ENCODE measurements around the gene SEMA3C.

The SEMA3C gene

GRCh38 chr7:80733333-80733915 is 185.4 kb downstream of the SEMA3C start:
- no peak for DNase-seq
- Histone ChIP-seq H3K27me3 (replicated peaks; ENCODE audit: control insufficient read depth, insufficient read depth, low read length, poor library complexity, severe bottlenecking) (no peaks in the 10 kb centered on the region), H3K4me1 (ENCODE audit: control insufficient read depth, insufficient read depth, low read length, poor library complexity, severe bottlenecking) (no peaks in the 10 kb centered on the region), H3K27ac (ENCODE audit: insufficient read depth, low read length, poor library complexity, severe bottlenecking) (no peak overlapping the region), H3K9me3 (ENCODE audit: control insufficient read depth, low read length) (no peaks in the 10 kb centered on the region), H3K36me3 (ENCODE audit: control insufficient read depth, insufficient read depth, low read length) (no peaks in the 10 kb centered on the region), H3K4me3 (ENCODE audit: insufficient read depth, low read depth, low read length, poor library complexity, severe bottlenecking) (no peak overlapping the region)

- H3K9me3 ChIP-seq (ENCODE audit: control insufficient read depth, low read length): no peaks in the 10 kb centered on the region
- H3K4me1 ChIP-seq (ENCODE audit: control insufficient read depth, insufficient read depth, low read length, poor library complexity, severe bottlenecking): no peaks in the 10 kb centered on the region
- H3K27ac ChIP-seq (ENCODE audit: insufficient read depth, low read length, poor library complexity, severe bottlenecking): no peak overlapping the region
- DNase-seq: no peak
- H3K27me3 ChIP-seq (replicated peaks; ENCODE audit: control insufficient read depth, insufficient read depth, low read length, poor library complexity, severe bottlenecking): no peaks in the 10 kb centered on the region
- no peak overlapping the region for H3K4me3 ChIP-seq (ENCODE audit: insufficient read depth, low read depth, low read length, poor library complexity, severe bottlenecking)
- no peaks in the 10 kb centered on the region for H3K36me3 ChIP-seq (ENCODE audit: control insufficient read depth, insufficient read depth, low read length)
Measured at GRCh38 chr7:80732630-80733029, 186.2 kb downstream of the SEMA3C start.

GRCh38 chr7:80731281-80731680 is 187.6 kb downstream of the SEMA3C start:
- no peaks in the 10 kb centered on the region for H3K36me3 ChIP-seq (ENCODE audit: control insufficient read depth, insufficient read depth, low read length)

GRCh38 chr7:80729591-80730320 is 189.1 kb downstream of the SEMA3C start:
- DNase-seq: no peak
- no peak overlapping the region for H3K27ac ChIP-seq (ENCODE audit: insufficient read depth, low read length, poor library complexity, severe bottlenecking)

More at GRCh38 chr7:80731281-80731680, 187.6 kb downstream of the SEMA3C start:
- H3K27ac ChIP-seq (ENCODE audit: insufficient read depth, low read length, poor library complexity, severe bottlenecking): no peak overlapping the region
- H3K4me3 ChIP-seq (ENCODE audit: insufficient read depth, low read depth, low read length, poor library complexity, severe bottlenecking): no peak overlapping the region
- no peaks in the 10 kb centered on the region for H3K27me3 ChIP-seq (replicated peaks; ENCODE audit: control insufficient read depth, insufficient read depth, low read length, poor library complexity, severe bottlenecking)
- no peaks in the 10 kb centered on the region for H3K4me1 ChIP-seq (ENCODE audit: control insufficient read depth, insufficient read depth, low read length, poor library complexity, severe bottlenecking)
- no peaks in the 10 kb centered on the region for H3K9me3 ChIP-seq (ENCODE audit: control insufficient read depth, low read length)
- no peak for DNase-seq

GRCh38 chr7:80726666-80727065 is 192.2 kb downstream of the SEMA3C start:
- Histone ChIP-seq H3K4me3 (ENCODE audit: insufficient read depth, low read depth, low read length, poor library complexity, severe bottlenecking) (no peak overlapping the region), H3K27ac (ENCODE audit: insufficient read depth, low read length, poor library complexity, severe bottlenecking) (no peak overlapping the region), H3K36me3 (ENCODE audit: control insufficient read depth, insufficient read depth, low read length) (no peaks in the 10 kb centered on the region), H3K4me1 (ENCODE audit: control insufficient read depth, insufficient read depth, low read length, poor library complexity, severe bottlenecking) (no peaks in the 10 kb centered on the region), H3K9me3 (ENCODE audit: control insufficient read depth, low read length) (no peaks in the 10 kb centered on the region), H3K27me3 (replicated peaks; ENCODE audit: control insufficient read depth, insufficient read depth, low read length, poor library complexity, severe bottlenecking) (no peaks in the 10 kb centered on the region)
- no peak for DNase-seq

More at GRCh38 chr7:80729591-80730320, 189.1 kb downstream of the SEMA3C start:
- H3K4me3 ChIP-seq (ENCODE audit: insufficient read depth, low read depth, low read length, poor library complexity, severe bottlenecking): no peak overlapping the region
- H3K27me3 ChIP-seq (replicated peaks; ENCODE audit: control insufficient read depth, insufficient read depth, low read length, poor library complexity, severe bottlenecking): no peaks in the 10 kb centered on the region
- H3K36me3 ChIP-seq (ENCODE audit: control insufficient read depth, insufficient read depth, low read length): no peaks in the 10 kb centered on the region
- no peaks in the 10 kb centered on the region for H3K4me1 ChIP-seq (ENCODE audit: control insufficient read depth, insufficient read depth, low read length, poor library complexity, severe bottlenecking)
- H3K9me3 ChIP-seq (ENCODE audit: control insufficient read depth, low read length): no peaks in the 10 kb centered on the region

GRCh38 chr7:80725181-80725611 is 193.7 kb downstream of the SEMA3C start:
- no peaks in the 10 kb centered on the region for H3K27me3 ChIP-seq (replicated peaks; ENCODE audit: control insufficient read depth, insufficient read depth, low read length, poor library complexity, severe bottlenecking)
- no peaks in the 10 kb centered on the region for H3K9me3 ChIP-seq (ENCODE audit: control insufficient read depth, low read length)
- no peak overlapping the region for H3K27ac ChIP-seq (ENCODE audit: insufficient read depth, low read length, poor library complexity, severe bottlenecking)
- no peak for DNase-seq
- no peaks in the 10 kb centered on the region for H3K4me1 ChIP-seq (ENCODE audit: control insufficient read depth, insufficient read depth, low read length, poor library complexity, severe bottlenecking)
- no peaks in the 10 kb centered on the region for H3K36me3 ChIP-seq (ENCODE audit: control insufficient read depth, insufficient read depth, low read length)
- no peak overlapping the region for H3K4me3 ChIP-seq (ENCODE audit: insufficient read depth, low read depth, low read length, poor library complexity, severe bottlenecking)

- H3K36me3 ChIP-seq (ENCODE audit: control insufficient read depth, insufficient read depth, low read length): no peaks in the 10 kb centered on the region
- no peak overlapping the region for H3K27ac ChIP-seq (ENCODE audit: insufficient read depth, low read length, poor library complexity, severe bottlenecking)
- no peak for DNase-seq
- H3K27me3 ChIP-seq (replicated peaks; ENCODE audit: control insufficient read depth, insufficient read depth, low read length, poor library complexity, severe bottlenecking): no peaks in the 10 kb centered on the region
- H3K4me3 ChIP-seq (ENCODE audit: insufficient read depth, low read depth, low read length, poor library complexity, severe bottlenecking): no peak overlapping the region
- H3K4me1 ChIP-seq (ENCODE audit: control insufficient read depth, insufficient read depth, low read length, poor library complexity, severe bottlenecking): no peaks in the 10 kb centered on the region
- no peaks in the 10 kb centered on the region for H3K9me3 ChIP-seq (ENCODE audit: control insufficient read depth, low read length)
Measured at GRCh38 chr7:80724249-80724871, 194.5 kb downstream of the SEMA3C start.

GRCh38 chr7:80722616-80723195 is 196.1 kb downstream of the SEMA3C start:
- DNase-seq: no peak
- Histone ChIP-seq H3K27me3 (replicated peaks; ENCODE audit: control insufficient read depth, insufficient read depth, low read length, poor library complexity, severe bottlenecking) (no peaks in the 10 kb centered on the region), H3K4me3 (ENCODE audit: insufficient read depth, low read depth, low read length, poor library complexity, severe bottlenecking) (no peak overlapping the region), H3K27ac (ENCODE audit: insufficient read depth, low read length, poor library complexity, severe bottlenecking) (no peak overlapping the region), H3K36me3 (ENCODE audit: control insufficient read depth, insufficient read depth, low read length) (no peaks in the 10 kb centered on the region), H3K9me3 (ENCODE audit: control insufficient read depth, low read length) (no peaks in the 10 kb centered on the region), H3K4me1 (ENCODE audit: control insufficient read depth, insufficient read depth, low read length, poor library complexity, severe bottlenecking) (no peaks in the 10 kb centered on the region)

- H3K9me3 ChIP-seq (ENCODE audit: control insufficient read depth, low read length): no peaks in the 10 kb centered on the region
- H3K27ac ChIP-seq (ENCODE audit: insufficient read depth, low read length, poor library complexity, severe bottlenecking): no peak overlapping the region
- H3K4me1 ChIP-seq (ENCODE audit: control insufficient read depth, insufficient read depth, low read length, poor library complexity, severe bottlenecking): no peaks in the 10 kb centered on the region
- H3K27me3 ChIP-seq (replicated peaks; ENCODE audit: control insufficient read depth, insufficient read depth, low read length, poor library complexity, severe bottlenecking): no peaks in the 10 kb centered on the region
- DNase-seq: no peak
- H3K4me3 ChIP-seq (ENCODE audit: insufficient read depth, low read depth, low read length, poor library complexity, severe bottlenecking): no peak overlapping the region
- H3K36me3 ChIP-seq (ENCODE audit: control insufficient read depth, insufficient read depth, low read length): no peaks in the 10 kb centered on the region
Measured at GRCh38 chr7:80721883-80722615, 196.8 kb downstream of the SEMA3C start.

Data from effector memory CD4-positive, alpha-beta T cell (primary cell).